GM12878 (cell line): Measurements from ENCODE around the gene RPL12. TPM values are rescaled to one million over a fixed set of nuclear protein-coding genes. Genes with fewer than 3 reads are reported as not detected.

Experiments
- CHD1 ChIP-seq: IDR thresholded peaks from 2 replicates; pipeline ENCODE4 v1.6.1; 2012; ENCODE audit warnings: low read depth, low read length, improper control_type of control experiment
- NFXL1 ChIP-seq: fragments of 450-650 bp; IDR thresholded peaks from 2 replicates; pipeline ENCODE4 v1.6.1; 2017; ENCODE audit warnings: antibody characterized with exemption, mild to moderate bottlenecking, borderline replicate concordance
- NFYB ChIP-seq: IDR thresholded peaks from 2 replicates; pipeline ENCODE4 v1.6.1; 2011; ENCODE audit warnings: low read depth, mild to moderate bottlenecking, low read length, improper control_type of control experiment, moderate library complexity; ENCODE audit not compliant: insufficient read depth
- RAD51 ChIP-seq: fragments of 450-650 bp; IDR thresholded peaks from 2 replicates; pipeline ENCODE4 v1.6.1; 2016; ENCODE audit warnings: moderate library complexity, mild to moderate bottlenecking, inconsistent platforms
- RBBP5 ChIP-seq: fragments of 200-600 bp; sonication (generic); conservative IDR thresholded peaks from 2 replicates; pipeline ENCODE4 v1.6.1; 2016
- YY1 ChIP-seq: IDR thresholded peaks from 2 replicates; pipeline ENCODE4 v1.6.1; 2011; ENCODE audit warnings: low read depth, mild to moderate bottlenecking, low read length
- ZBTB40 ChIP-seq: fragments of 450-650 bp; IDR thresholded peaks from 2 replicates; pipeline ENCODE4 v1.6.1; 2016; ENCODE audit warnings: mild to moderate bottlenecking, moderate library complexity, borderline replicate concordance
- ZNF592 ChIP-seq: fragments of 450-650 bp; IDR thresholded peaks from 2 replicates; pipeline ENCODE4 v1.6.1; 2017; ENCODE audit warnings: mild to moderate bottlenecking, moderate library complexity
- ZSCAN29 ChIP-seq: fragments of 450-650 bp; IDR thresholded peaks from 2 replicates; pipeline ENCODE4 v1.6.1; 2017; ENCODE audit warnings: mild to moderate bottlenecking, moderate library complexity
- polyA plus RNA-seq, 11 experiments: library from polyadenylated mRNA; depleted of rRNA in 4 of 11; unstranded in 6 of 11; stranded (reverse) in 5 of 11; fragments of >200 nt; fragmentation: Nextera tagmentation in 4 of 11; fragmentation: Illumina TruSeq in 1 of 11; extraction: Ambion mirVana in 4 of 11; extraction: Trizol in 1 of 11; gene quantifications; 1 replicate in 1 of 11; 2 replicates in 10 of 11; pipeline versions ENCODE4 v1.2.1 to v1.2.3, GENCODE V29; 2011 to 2016; ENCODE audit warnings: inconsistent platforms in 2 of 11, missing spikeins in 2 of 11, low read depth in 1 of 11
- total RNA-seq, 4 experiments: library from RNA; depleted of rRNA in 3 of 4; stranded (reverse); fragments of >200 nt in 3 of 4; fragmentation: Illumina TruSeq in 1 of 4; extraction: Trizol in 1 of 4; gene quantifications; 2 replicates each; pipeline versions ENCODE4 v1.2.1 to v1.2.3, GENCODE V29; 2013 to 2021

Gene RPL12
- total and polyA plus RNA-seq, 10 of the 15 experiments (the other 5 are each of a cell fraction or from before 2014, with no cell fraction given) = 961 to 5,544 (median 2,858) TPM

- TF ChIP-seq ZNF592 (no peak), NFXL1 (no peak), RAD51 (no peak), CHD1 (no peak), NFYB (no peak), RBBP5 (no peak), YY1 (no peak), ZBTB40 (no peak), ZSCAN29 (no peak)
- TF ChIP-seq, all 136 proteins: peak for 0
These were observed 22.9 kb downstream of the RPL12 start (continued) for GRCh38 chr9:127428348-127428747.
